Measurements from ENCODE around the gene ZNF292. TPM values are rescaled to one million over a fixed set of nuclear protein-coding genes. Genes with fewer than 3 reads are reported as not detected.
"Not testable (repeated sequence)": the region's sequence is repeated elsewhere in the genome, so short reads cannot be mapped to it uniquely, and the experiment has no call there.

ZNF292 gene
- total RNA-seq, 1 donor from 2014 or later, result 89.9 TPM

DNA sequence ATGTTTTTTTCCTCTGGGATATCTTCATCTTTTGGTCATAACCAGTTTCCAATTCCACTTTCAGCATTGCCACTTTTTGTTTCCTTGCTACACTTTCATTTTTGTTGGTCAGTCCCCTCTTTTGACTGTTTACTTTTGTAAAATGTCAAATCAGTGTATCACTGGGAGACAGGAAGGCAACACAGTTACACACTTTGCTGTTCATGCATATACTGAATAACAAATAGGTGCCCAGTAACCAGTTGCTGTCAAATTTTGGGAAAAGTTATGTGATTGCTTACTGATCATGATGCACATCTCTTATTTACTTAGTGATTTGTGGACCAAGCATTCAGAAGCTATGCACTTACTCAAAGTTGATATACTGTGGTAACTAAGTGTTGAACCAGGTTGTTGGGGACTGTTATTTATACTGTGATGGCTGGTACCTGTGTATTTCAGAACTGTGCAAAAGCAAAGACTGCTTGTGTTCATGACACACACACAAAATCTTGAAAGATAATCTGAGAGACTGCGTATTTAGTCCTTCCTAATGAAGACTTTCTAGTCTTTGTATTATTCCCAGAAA lies 41.0 kb downstream of the ZNF292 start:
- H3K36me3 Mint-ChIP-seq (ENCODE audit: unreplicated experiment), result no peaks in the 10 kb centered on the region
- H3K4me3 Mint-ChIP-seq (ENCODE audit: unreplicated experiment), result no peak overlapping the region
- peaks cover 6% of the 10 kb centered on the region for H3K4me1 Mint-ChIP-seq (ENCODE audit: low read depth, unreplicated experiment)
- peaks cover 2% of the 10 kb centered on the region for H3K9me3 Mint-ChIP-seq (ENCODE audit: unreplicated experiment)
- no peaks in the 10 kb centered on the region for H3K27me3 Mint-ChIP-seq (ENCODE audit: unreplicated experiment)
- TF ChIP-seq CTCF (IDR thresholded peaks at IDR 0.05; ENCODE audit: partially characterized antibody, unreplicated experiment), result no peak
- DNase-seq, result no peak
- no peak overlapping the region for H3K27ac Mint-ChIP-seq (ENCODE audit: unreplicated experiment)

DNA sequence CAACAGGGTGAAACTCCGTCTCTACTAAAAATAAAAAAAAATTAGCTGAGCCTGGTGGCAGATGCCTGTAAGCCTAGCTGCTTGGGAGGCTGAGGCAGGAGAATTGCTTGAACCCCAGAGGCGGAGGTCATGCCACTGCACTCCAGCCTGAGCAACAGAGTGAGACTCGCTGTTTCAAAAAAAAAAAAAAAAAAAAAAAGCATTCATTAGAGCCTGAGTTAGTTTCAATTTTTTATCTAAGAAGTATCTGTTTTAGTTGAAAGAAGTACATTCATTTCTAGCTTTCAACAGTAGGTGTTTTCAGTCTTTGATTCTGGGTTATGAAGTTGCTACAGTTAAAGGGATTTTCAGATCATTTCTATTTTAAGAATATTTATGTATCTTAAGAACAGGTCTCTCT lies 42.2 kb downstream of the ZNF292 start:
- peaks cover 2% of the 10 kb centered on the region for H3K9me3 Mint-ChIP-seq (ENCODE audit: unreplicated experiment)
- no peaks in the 10 kb centered on the region for H3K27me3 Mint-ChIP-seq (ENCODE audit: unreplicated experiment)
- H3K4me1 Mint-ChIP-seq (ENCODE audit: low read depth, unreplicated experiment), result peaks cover 6% of the 10 kb centered on the region
- H3K36me3 Mint-ChIP-seq (ENCODE audit: unreplicated experiment), result no peaks in the 10 kb centered on the region
- no peak for DNase-seq
- no peak for TF ChIP-seq CTCF (IDR thresholded peaks at IDR 0.05; ENCODE audit: partially characterized antibody, unreplicated experiment)
- no peak overlapping the region for H3K4me3 Mint-ChIP-seq (ENCODE audit: unreplicated experiment)
- no peak overlapping the region for H3K27ac Mint-ChIP-seq (ENCODE audit: unreplicated experiment)

DNA sequence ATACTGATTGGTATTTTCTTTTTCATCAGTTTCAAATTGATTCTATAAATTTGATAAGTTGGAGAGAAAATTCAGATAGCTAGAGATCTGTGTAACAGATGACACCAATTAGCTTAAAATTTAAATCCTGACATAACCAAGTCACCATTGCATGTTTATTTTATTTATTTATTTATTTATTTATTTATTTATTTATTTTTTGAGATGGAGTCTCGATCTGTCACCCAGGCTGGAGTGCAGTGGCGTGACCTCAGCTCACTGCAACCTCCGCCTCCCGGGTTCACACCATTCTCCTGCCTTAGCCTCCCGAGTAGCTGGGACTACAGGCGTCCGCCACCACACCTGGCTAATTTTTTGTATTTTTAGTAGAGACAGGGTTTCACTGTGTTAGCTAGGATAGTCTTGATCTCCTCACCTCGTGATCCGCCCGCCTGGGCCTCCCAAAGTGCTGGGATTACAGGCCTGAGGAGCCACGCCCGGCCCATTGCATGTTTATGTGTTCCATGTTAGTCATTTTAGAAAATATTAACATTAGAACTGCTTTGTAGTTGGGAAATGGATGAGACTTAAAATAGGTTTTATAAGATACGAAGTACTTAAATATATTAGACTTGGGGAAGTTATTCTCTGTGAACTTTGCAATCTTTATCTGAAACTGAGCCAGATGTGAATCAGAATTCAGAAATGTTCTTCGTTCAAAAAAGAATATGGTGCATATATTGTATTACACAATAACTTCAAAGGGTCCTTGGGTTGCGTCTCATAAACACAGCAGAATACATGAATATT lies 42.9 kb downstream of the ZNF292 start:
- not testable (repeated sequence) for H3K36me3 Mint-ChIP-seq (ENCODE audit: unreplicated experiment); H3K4me1 Mint-ChIP-seq (ENCODE audit: low read depth, unreplicated experiment); H3K9me3 Mint-ChIP-seq (ENCODE audit: unreplicated experiment); DNase-seq; H3K27me3 Mint-ChIP-seq (ENCODE audit: unreplicated experiment); H3K4me3 Mint-ChIP-seq (ENCODE audit: unreplicated experiment); H3K27ac Mint-ChIP-seq (ENCODE audit: unreplicated experiment)

DNA sequence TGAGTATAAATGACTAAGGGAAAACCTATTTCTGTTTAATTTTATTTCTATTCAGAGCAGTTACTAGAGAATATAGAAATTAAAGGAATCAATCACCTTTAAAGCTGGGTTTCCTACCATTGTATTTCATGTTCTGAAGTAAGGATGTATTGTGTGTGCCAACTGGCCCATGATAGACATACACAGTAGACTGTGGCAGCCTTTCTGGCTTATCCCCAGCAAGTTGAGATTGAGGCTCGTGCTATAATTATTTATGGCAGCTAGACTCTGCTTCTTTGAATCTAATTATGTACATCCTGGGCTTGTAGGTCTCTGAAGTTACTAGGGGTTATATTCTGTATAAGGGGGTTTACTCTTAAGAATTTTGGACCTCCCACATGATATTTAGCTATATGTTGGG lies 44.4 kb downstream of the ZNF292 start:
- Mint-ChIP-seq H3K4me1 (ENCODE audit: low read depth, unreplicated experiment) (peaks cover 10% of the 10 kb centered on the region), H3K9me3 (ENCODE audit: unreplicated experiment) (peaks cover 2% of the 10 kb centered on the region), H3K36me3 (ENCODE audit: unreplicated experiment) (no peaks in the 10 kb centered on the region), H3K27ac (ENCODE audit: unreplicated experiment) (no peak overlapping the region), H3K4me3 (ENCODE audit: unreplicated experiment) (no peak overlapping the region), H3K27me3 (ENCODE audit: unreplicated experiment) (no peaks in the 10 kb centered on the region)
- no peak for DNase-seq
- TF ChIP-seq CTCF (IDR thresholded peaks at IDR 0.05; ENCODE audit: partially characterized antibody, unreplicated experiment), result no peak

DNA sequence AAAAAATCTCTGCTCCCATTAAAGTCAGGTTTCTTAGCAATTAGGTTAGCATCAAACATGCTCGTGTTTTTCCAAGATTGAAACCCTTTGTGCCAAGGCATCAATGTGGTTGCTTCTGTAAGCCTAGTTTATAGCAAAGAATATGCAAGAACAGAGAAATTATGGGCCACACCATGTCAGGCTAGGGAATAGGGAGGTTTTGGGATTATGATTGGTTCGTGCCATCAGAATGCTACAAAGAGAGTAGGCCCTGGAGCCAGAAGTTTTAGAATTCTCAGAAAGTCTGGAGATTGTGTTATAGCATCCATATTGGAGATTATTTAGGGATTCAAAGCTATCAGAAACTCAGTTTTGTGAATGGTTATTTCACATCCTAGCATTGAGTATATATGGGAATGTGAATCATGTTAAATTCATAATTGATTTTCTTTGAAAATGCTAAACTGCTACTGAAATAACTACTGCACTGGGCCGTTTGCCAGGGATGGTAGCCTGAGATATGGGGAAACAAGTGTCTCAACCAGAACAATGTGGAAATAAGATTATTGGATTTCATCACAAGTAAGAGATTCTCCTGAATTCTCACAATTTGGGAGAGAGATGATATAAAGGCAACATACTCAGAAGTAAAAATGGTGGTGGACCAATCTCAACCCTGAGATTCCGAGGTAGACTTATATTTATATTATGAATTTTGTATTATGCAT lies 45.3 kb downstream of the ZNF292 start:
- TF ChIP-seq CTCF (IDR thresholded peaks at IDR 0.05; ENCODE audit: partially characterized antibody, unreplicated experiment), result no peak
- H3K36me3 Mint-ChIP-seq (ENCODE audit: unreplicated experiment), result no peaks in the 10 kb centered on the region
- H3K4me1 Mint-ChIP-seq (ENCODE audit: low read depth, unreplicated experiment), result peaks cover 10% of the 10 kb centered on the region
- peaks cover 2% of the 10 kb centered on the region for H3K9me3 Mint-ChIP-seq (ENCODE audit: unreplicated experiment)
- no peak overlapping the region for H3K4me3 Mint-ChIP-seq (ENCODE audit: unreplicated experiment)
- no peak overlapping the region for H3K27ac Mint-ChIP-seq (ENCODE audit: unreplicated experiment)
- DNase-seq, result no peak
- H3K27me3 Mint-ChIP-seq (ENCODE audit: unreplicated experiment), result no peaks in the 10 kb centered on the region

Measured in glutamatergic neuron (in vitro differentiated cells).